ENCODE measurements around the gene TIMM21.

The TIMM21 gene

DNA sequence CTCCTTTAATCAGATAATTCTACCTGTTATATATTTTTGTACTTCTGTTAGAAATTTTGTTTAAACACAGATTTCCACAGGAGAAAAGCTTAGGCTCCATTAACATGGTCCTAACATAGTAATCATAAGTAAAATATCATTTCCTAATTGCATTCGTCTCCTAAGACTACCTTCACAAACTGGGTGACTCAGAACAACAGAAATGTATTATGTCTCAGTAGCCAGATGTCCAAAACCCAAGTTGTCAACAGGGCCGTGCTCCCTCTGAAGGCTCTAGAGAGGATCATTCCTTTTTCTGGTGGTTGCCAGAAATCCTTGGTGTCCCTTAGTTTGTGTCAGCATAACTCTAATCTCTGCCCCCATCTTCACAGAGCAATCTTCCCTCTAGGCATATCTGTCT lies 6.1 kb upstream of the TIMM21 start:
- intact Hi-C loops (cut with DNase I): no loop called here

DNA sequence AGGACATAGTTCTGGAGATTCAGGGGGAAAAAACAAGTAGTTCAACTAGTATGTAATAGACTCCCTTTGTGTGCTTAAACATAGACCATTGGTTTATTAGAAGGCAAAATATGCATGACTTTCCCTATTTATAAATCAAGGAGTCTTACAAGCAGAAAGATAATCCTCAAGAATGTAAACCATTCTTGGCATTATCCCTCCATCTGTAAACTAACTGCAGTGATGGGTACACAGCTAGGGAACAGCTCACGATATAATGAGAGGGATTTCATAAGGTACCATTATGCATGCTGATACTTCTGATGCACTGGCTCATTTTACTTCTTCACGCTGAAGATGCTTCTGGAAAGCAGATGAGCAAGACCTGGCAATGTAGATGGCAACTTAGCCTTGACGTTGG lies 1.6 kb upstream of the TIMM21 start:
- DNase-seq: no peak
- intact Hi-C loops (cut with DNase I): loop anchor here (2.0 to 5.0 kb wide), 3 partner anchors 20 to 351 kb away; partner anchors contain the start of genes CNDP2 and CYB5A

More for the DNA sequence above, 6.1 kb upstream of the TIMM21 start:
- no peak for DNase-seq

DNA sequence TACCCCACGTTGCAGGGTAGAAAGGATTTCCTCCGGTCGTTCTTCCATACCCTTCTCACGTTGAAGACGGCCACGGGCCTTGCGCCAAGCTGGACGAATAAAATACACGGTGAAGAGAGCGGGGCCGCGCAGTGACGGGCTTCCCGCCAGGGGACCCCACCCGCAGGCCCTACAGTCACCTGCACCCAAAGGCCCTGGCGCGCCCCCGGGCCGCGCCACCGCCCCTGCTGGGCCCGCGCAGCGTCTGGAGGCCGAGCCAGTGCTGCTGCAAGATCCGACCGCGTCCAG lies 888 bp upstream of the TIMM21 start:
- DNase-seq: no peak
- intact Hi-C loops (cut with DNase I): loop anchor here (2.0 to 5.0 kb wide), 3 partner anchors 21 to 350 kb away; partner anchors contain the start of genes CNDP2 and CYB5A

GRCh38 chr18:74148543-74149070 lies 284 bp downstream of the TIMM21 start:
- intact Hi-C loops (cut with DNase I): loop anchor here (5.0 kb wide), 2 partner anchors 144 to 349 kb away; partner anchors contain the start of genes CNDP2 and CYB5A
- no peak for DNase-seq

GRCh38 chr18:74149878-74150277 lies 1.6 kb downstream of the TIMM21 start:
- no peak for DNase-seq
- intact Hi-C loops (cut with DNase I): loop anchor here (5.0 kb wide), 2 partner anchors 142 to 347 kb away; partner anchors contain the start of genes CNDP2 and CYB5A

DNA sequence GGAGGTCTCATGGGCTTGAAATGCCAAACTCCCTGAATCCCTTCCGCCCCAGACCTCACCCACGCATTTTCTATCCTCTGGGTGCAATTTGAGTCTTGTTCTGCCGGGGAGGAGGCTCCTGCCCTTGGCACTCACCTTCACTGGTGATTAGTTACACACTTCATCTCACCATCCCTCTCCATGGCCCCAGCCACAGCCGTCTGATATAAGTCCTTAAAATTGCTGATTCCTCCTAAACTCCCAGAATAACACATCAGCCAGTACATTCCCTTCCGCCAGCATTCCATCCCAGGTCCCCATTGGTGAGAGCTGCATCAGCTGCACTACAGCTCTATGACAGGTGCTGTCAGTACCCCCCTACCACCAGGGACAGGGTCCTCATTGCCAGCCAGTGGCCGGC lies 3.9 kb downstream of the TIMM21 start:
- peak in 1 of 10 donors; percentile 69 for DNase-seq
- intact Hi-C loops (cut with DNase I): no loop called here

DNA sequence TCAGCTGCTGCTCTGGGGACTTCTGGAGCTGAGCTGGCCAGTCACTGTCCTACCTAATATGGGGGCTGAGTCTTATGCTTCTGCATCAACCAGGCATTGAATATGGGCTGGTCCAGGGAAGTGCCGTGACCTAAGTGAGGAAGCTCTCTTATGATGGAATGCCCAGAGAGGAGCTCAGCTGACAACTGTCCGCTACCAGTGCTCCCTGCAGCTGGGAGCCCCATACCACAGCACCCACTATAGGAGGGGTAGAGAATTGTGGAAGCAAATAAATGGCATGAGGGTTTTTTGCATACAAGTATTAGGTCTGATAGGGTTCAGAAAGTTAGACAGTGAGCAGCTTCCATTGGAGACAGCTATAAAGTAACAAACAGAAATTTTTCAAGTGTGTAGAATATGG lies 4.5 kb downstream of the TIMM21 start:
- intact Hi-C loops (cut with DNase I): no loop called here
- no peak for DNase-seq

DNA sequence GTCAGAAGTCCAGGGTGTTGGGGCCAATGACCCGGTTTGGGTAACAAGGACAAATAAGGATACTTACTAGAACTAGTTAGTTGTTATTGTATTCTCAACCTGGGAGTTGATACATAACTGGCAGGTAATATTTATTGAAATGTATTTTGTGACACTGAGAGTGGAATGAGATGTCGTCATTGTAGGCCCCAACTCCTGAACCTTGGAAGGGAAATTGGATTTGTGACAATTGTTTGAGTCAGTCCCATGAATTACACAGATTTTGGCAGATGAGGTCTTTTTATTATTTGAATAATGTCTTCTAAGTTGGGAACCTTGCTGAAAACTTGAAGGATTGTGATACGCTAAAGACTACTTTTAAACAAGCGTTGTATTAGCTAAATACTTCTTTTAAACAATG lies 5.1 kb downstream of the TIMM21 start:
- intact Hi-C loops (cut with DNase I): no loop called here

DNA sequence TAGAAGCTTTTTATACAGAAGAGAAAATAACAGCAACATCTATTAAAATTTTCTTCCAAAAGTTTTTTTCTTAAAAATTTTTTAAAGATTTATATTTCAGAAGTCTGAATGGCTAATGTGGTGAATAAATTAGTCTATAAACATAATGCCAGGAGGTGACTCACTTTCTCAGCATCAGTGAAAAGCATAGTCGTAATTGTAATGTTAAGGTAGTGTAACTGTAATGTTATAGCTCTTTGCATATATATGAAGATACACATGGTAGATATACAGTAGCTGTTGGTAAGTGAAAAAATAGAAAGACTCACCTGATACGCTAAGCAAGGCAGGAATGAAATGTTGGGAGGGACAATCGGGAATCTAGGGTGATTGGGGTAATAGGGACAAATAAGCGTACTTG lies 5.5 kb downstream of the TIMM21 start:
- no peak for DNase-seq
- intact Hi-C loops (cut with DNase I): no loop called here

More for the DNA sequence above, 5.1 kb downstream of the TIMM21 start:
- DNase-seq: no peak

- intact Hi-C loops (cut with DNase I): no loop called here
Observed at GRCh38 chr18:74154716-74155115, 6.4 kb downstream of the TIMM21 start.

GRCh38 chr18:74155276-74155675 lies 7.0 kb downstream of the TIMM21 start:
- DNase-seq: no peak
- intact Hi-C loops (cut with DNase I): no loop called here

More at GRCh38 chr18:74154716-74155115, 6.4 kb downstream of the TIMM21 start:
- DNase-seq: no peak

DNA sequence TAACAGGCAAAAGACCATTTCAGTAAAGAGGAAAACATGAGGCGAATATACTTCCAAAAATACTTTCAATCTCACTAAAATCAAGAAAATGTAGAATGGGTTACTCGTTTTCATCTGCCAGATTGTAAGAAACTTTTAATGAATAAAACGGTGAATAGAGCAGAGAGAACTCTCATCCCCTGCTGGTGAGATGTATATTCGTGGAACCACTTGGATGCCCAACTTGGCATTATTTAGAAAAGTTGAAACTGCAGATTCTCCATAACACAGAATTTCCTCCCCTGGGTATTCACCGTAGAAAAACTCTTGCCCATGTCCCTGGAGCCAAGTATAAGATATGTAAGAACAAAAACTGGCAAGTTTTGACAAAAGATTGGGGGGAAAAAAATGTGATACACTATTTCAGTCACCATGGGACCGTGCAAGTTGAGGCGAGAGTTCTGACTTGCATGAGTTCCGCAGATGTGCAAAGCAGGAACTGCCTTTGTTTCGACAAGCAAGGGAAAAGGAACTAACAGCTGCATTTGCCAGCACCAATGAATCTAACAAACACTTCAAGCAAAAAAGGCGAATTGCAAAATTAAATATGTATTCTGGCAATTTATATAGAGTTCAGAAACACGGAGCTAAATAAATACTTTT lies 14.8 kb downstream of the TIMM21 start:
- intact Hi-C loops (cut with DNase I): no loop called here
- no peak for DNase-seq

DNA sequence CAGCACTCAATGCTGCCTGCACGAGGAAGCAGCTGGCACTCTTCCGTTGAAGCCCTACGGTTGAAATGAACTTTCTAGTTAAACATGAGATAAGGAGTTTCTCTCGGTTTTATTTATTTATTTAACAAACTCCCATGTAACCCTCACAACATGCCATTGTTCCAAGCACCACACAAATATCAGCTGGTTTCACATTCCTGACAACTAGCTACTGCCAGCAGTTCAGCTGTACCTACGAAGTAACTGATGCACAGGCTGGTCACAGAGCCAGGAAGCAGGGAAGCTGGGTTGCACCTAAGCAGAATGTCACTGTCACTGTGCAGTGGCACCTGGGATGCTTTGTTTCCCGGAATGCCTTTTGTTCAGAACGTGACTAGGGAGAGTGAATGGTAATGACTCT lies 18.1 kb downstream of the TIMM21 start:
- no peak for DNase-seq
- intact Hi-C loops (cut with DNase I): no loop called here

- intact Hi-C loops (cut with DNase I): no loop called here
- no peak for DNase-seq
Observed at GRCh38 chr18:74171910-74172606, 23.7 kb downstream of the TIMM21 start.

DNA sequence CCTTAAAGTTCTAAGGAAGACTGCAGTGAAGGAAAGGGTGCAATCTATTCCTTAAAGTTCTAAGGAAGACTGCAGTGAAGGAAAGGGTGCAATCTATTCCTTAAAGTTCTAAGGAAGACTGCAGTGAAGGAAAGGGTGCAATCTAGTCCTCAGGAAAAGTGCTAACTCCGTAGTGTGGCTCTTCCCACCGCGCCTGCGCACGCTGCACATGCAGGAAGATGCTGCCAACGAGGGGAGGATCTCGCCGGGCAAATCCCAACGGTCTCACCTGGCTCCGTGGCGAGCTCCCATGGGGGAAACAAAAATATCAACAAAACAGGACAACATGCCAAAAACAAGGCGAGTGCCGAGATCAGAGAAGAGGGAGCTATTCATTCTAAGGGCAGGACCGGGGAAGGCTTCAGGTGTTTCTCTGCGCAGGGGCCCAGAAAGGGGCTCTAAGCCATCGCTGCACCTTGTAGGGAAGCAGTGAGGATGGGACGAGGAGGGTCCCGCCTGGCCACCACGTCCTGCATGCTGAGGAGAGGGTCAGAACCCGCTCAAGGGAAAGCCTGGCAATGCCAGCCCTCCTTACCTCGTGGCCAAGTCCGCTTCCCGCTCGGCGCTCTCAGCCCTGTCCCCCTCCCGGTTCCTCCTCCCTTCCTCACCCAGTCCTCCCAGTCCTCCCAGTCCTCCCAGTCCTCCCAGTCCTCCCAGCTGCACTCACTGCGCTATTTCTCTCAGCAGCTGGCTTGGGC lies 24.5 kb downstream of the TIMM21 start:
- intact Hi-C loops (cut with DNase I): no loop called here
- peak in 1 of 10 donors; percentile 72 for DNase-seq

GRCh38 chr18:74173434-74173750 lies 25.1 kb downstream of the TIMM21 start:
- intact Hi-C loops (cut with DNase I): no loop called here
- DNase-seq: no peak

DNA sequence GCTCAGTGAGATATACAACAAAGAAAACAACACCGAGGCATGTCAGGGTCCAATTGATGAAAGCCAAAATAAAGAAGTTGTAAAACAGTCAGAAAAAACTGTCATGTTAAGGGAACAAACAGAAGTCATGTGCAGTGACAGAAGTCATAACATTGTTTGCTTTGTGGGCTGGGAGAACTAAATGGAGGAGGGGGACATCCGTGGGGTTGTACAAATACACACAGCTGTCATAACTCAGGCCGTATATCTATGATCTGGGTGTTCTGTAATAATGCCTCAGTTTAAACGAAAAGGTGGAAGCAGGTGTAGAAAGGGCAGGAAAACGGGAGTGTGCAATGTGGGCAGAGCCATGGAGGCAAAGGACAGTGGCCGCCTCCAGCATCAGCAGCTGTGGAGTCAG lies 27.3 kb downstream of the TIMM21 start:
- intact Hi-C loops (cut with DNase I): no loop called here

DNA sequence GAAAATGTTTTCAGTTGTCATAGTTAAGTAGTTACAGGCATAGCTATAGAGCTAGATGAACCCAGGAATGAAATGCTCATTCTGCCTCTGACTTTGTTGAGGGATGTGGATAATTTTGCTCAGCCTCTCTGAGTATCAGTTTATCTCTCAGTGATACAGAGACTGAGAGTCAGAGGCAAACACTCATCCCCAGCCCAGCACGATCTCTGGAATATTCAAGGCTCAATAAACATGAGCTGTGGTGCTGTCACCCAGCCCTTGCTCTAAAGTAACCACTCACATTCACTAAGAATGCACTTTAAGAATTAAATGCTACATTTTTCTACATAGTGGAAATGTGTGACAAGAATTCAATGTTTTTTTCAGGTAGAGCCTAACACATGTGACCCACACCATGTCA lies 30.6 kb downstream of the TIMM21 start:
- DNase-seq: no peak
- intact Hi-C loops (cut with DNase I): no loop called here

More for the DNA sequence above, 27.3 kb downstream of the TIMM21 start:
- DNase-seq: no peak

GRCh38 chr18:74179623-74180199 lies 31.4 kb downstream of the TIMM21 start:
- intact Hi-C loops (cut with DNase I): no loop called here
- DNase-seq: no peak

DNA sequence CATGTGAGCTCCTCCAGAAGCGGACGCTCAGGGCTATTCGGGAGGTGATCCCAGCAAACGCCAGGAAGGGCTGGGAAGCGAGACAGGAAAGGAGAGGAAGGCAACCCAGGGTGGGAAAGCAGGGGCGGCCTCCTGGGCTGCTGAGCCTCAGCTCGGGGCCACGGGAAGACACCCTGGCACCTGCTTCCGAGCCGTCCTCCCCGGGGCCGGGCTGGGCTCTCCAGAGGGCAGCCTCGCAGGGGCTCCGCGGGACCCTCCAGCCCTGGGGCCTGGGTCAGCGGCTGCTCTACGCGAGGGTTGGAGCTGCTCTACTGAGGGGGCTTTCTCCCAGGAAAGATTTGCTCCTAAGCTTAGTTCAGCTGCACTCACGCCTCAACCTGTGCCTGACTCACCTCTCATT lies 34.0 kb downstream of the TIMM21 start:
- DNase-seq: no peak
- intact Hi-C loops (cut with DNase I): no loop called here

DNA sequence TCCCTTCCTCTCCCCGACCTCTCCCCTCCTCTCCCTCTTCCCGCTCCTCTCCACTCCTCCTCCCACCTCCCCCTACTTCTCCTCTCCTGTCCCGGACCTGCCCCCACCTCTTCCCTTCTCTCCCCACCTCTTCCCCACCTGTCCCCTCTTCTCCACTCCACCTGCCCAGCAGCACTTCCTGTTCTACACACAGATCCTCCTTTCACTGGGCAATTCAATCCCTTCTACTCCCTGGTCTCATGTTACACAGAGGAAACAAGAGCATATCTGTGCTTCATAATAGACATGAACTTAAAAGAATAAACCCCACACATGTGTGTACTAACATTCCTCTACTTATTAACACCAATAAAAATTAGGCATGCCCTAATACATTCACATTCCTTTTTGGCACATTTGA lies 34.8 kb downstream of the TIMM21 start:
- intact Hi-C loops (cut with DNase I): no loop called here
- no peak for DNase-seq

Measured in posterior cingulate gyrus (tissue), 11 donors.